ENCODE results near the gene ZNF267. TPM values are rescaled to one million over a fixed set of nuclear protein-coding genes. Genes with fewer than 3 reads are reported as not detected.
A peak's percentile ranks its signal among the peaks of the same experiment; 100 is the strongest.
"Not testable (repeated sequence)": the region's sequence is repeated elsewhere in the genome, so short reads cannot be mapped to it uniquely, and the experiment has no call there.

Gene ZNF267
- total RNA-seq = 18.5 TPM

DNA sequence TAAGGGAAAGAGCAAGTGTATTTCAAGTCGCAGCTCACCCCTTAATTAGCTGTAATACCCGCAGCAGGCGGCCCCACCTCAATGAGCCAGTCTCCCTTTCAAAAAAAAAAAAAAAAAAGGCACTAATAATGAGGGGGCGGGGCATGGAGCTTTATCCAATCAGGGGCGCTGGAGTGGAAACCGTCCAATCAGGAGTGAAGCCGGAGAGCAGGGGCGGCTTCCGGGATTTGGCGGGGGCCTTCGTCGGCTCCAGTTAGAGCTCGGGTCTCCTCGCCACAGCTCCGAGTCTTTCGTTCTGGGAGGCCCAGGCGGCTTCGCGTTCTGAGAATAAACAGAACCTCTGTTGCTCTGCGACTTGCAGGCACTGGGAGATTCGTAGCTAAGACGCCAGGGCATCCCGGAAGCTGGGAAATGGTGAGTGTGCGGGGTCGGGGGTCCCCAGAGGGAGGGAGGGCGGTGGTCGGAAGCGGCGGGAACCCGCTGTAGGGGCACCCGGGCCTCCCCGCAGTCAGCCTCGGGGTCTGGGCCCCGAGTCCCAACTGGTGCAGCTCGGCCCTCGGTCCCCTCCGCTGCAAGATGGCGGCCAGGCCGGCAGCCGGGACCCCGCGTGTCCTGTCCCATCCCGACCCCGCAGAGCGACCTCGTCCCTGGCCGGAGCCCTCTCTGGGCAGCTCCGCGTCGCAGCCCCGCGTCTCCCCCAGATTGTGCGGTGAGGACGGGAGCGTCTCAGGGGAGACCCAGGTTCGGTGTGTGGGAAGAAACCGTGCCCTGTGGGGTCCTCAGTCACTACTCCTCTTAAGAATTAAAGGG, at the start of gene ZNF267:
Gene ZNF267 (plus strand): TSS at position 252 of the 810 bp plus-strand sequence. CDS start 160 bp downstream, at position 412.
- DNase-seq (ENCODE audit: low spot score) = peak; percentile 96

DNA sequence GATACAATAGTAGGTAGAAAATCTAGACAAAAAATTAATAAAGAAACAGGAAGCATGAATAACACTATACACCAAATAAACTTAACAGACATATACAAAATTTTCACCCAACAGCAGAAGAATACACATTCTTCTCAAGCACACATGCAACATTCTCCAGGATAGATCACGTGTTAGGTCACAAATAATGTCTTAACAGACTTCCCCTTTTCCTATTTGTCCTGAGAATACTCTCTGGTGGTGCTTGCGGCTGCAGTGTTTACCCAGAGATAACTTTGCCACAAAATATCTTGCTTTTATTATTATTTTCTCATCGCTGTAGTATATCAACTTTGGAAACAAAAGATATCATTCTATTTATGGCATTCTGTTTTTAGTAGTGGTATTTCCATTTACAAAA, 40.6 kb upstream of the ZNF267 start:
- no peak for DNase-seq (ENCODE audit: low spot score)

DNA sequence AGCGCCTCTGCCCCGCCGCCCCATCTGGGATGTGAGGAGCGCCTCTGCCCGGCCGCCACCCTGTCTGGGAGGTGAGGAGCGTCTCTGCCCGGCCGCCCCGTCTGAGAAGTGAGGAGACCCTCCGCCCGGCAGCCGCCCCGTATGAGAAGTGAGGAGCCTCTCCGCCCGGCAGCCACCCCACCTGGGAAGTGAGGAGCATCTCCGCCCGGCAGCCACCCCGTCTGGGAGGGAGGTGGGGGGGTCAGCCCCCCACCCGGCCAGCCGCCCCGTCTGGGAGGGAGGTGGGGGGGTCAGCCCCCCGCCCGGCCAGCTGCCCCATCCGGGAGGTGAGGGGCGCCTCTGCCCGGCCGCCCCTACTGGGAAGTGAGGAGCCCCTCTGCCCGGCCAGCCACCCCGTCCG, 37.2 kb upstream of the ZNF267 start:
- not testable (repeated sequence) for DNase-seq (ENCODE audit: low spot score)

DNA sequence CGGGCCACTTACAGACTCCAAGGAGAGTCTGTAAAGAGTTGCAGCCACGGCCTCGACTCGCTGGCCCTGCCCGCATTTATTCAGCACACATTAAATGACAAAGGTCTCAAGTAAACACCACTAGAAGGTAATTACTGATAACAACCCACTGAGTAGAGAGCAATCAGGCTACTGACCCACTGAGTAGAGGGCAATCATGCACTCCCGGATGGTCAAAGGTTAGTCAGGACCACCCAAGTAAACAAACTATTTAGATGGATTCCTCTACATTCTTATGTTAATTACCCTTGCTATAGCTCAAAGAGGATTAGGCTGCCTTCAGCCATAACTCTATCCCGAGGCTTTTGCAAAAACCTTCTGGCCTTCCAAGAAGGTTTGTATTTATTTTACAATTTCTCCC, 30.7 kb upstream of the ZNF267 start:
- DNase-seq (ENCODE audit: low spot score) = no peak

DNA sequence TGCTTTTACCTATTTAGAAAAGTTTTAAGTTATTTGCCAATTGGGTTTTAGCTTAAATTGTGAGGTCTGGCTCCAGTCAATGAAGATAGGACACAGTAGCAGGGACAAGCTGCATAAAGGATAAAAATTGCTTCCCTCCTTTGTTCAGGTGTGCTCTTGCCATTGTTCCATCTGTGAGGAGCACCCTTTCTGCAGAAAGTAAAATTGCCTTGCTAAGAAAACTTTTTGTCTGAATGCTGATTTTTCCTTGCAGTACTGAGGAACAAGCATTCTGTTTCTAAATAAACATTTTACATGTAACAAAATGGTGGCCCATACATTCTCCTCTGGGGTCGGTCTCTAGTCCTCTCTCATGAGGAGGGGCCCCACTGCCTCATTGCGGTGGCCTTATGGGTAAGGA, 25.0 kb upstream of the ZNF267 start:
- not testable (repeated sequence) for DNase-seq (ENCODE audit: low spot score)

DNA sequence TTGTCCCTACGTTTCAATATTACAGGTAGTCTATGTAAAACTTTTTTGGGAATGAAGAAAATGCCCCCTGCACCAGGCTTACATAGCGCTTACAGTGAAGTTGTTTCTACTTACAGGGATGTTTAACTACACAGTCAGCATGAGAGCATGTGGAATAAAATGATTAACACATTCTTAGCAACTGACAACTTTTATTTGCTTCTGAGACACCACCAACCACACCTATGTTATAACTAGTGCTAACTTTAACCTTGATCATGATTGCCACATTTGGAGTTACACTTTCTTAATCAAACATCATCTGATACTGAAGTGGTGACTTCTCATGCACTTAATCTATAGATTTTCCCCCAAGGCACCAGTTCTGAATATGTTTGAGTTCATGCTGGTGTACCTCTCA, 20.3 kb upstream of the ZNF267 start:
- DNase-seq (ENCODE audit: low spot score) = no peak

DNA sequence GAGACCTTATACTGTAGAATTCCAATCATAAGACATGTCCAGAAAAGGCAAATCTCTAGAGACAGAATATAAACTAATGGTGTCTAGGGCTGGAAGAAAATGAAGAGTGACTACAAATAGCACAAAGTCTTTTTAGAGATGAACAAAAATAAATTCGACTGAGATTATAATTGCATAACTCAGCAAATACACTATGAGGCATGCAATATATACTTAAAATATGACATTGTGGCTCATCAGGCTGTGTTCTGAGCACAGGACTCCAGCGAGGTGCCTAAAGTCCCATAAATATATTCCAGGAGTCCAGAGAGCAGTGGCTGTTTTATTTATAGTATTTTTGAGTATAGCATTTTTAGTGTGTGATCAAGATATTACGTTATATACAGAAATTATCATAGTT, 13.1 kb upstream of the ZNF267 start:
- DNase-seq (ENCODE audit: low spot score) = no peak

DNA sequence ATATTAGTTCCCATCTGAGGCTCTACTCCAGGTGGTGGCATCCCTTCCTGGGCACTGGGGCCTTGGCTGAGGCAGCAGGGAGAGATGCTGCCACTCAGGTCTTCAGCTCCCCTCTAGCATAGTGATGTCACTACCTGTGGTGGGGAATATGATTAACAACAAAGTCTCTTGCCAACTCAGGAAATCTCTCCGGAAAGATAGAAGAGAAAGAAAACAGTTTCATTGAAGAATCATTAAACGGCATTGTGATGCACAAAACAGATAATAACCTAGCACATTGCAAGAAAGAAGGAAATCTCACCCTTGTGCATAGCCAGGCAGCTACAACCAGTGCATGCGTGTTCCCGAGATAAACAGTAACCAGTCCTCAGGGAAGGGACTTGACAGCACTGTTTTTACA, 12.2 kb upstream of the ZNF267 start:
- no peak for DNase-seq (ENCODE audit: low spot score)

DNA sequence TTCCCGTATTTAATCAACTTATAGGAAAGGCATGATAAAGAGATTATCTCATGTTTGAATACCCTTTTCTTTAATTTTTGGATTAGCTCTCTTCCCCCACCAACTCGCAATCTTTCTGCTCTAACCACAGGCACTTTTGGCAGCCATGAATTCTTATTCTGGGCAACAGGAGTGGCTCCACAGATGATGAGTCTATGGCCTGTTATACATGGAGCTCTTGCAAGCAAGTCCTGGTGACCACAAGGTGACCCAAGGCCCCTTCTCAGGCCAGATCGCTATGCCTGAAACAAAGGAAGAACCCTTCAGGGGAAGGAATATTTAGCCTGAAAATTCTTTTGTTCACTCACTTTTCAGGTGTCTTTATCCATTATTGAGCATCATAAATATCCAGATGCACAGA, 10.8 kb upstream of the ZNF267 start:
- DNase-seq (ENCODE audit: low spot score) = no peak

DNA sequence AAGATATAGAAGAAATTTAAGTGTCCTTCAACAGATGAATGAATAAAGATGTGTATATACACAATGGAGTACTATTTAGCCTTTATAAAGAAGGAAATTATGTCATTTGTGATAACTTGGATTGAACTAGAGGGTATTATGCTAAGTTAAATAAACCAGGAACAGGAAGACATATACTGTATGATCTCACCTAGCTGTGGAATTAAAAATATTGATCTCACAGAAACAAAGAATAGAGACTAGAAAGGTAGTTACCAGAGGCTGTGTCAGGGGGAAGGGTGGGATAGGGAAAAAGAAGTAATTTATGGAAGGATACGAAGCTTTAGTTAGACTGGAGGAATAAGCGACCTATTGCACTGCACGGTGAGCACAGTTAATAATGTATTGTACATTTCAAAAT, 5.4 kb upstream of the ZNF267 start:
- no peak for DNase-seq (ENCODE audit: low spot score)

DNA sequence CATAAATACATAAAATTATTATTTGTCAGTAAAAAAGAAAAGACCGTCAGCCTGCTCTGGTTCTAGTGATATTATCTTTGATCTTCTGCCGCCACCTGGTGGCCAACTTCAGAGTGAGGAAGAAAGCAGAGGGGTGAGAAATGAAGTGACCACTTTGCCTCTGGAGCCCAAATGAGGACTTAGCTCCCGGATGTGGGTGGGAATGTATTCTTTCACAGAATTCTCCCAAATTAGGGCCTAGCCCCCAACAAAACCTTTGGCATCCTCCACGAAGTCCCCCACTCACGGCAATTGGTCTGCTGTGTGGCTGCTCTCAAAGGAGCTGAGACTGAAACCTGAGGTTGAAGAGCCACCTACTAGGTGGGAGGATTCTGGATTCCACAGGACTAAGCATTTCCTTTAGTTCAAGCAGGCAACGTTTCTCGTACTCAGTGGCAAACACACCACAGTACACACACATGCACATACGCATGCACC, 4.9 kb upstream of the ZNF267 start:
- DNase-seq (ENCODE audit: low spot score) = peak; percentile 84

DNA sequence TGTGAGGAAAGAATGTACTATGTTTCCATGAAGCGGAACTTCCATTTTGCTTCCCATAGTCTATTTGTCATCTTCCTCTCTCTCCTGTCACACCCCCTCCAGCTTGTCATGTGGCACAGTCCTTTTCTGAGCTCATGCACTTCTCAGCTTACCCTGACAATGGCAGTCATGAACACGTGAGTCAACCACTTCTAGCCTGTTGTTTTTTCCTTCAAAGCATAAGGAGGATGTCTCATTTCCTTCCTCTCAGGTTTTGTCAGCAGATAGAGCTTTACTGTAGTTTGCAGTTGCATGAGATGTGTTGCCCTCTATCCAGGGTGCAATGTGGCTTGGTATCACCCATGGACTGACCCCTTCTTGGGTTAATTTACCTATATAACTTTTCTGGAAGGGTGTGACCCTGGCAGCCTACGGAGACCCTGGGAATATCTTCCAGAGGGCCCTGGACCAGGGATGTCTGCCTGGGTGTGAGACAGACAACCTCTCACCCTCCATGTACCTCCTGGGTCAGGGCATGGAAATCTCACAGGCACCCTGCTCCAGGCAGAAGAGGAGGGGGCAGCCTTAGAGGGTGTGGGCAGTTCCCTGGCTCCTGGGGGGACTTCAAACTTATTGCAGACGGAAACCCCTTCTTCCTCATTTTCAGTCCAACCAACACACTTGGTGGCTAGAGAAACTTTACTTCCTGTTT, 4.0 kb upstream of the ZNF267 start:
- DNase-seq (ENCODE audit: low spot score) = no peak

DNA sequence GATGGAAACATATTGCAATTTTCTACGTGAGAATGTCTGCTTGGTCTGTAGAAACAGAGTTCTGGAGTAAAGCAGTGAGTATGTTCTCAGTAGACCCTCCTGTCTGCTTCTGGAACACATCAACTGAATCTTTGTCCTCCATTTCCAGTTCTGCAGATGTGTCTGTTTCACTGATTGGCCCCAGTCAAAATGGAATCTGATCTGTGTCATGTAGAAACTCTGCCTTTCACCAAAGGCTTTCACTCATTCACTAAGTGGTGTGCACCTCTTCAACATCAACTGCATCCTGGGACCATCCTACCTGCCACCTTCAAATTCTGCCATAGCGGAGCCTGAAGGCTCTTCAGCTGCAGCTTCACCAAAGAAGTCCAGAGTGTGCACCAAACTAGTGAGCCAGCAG, 2.8 kb upstream of the ZNF267 start:
- no peak for DNase-seq (ENCODE audit: low spot score)

DNA sequence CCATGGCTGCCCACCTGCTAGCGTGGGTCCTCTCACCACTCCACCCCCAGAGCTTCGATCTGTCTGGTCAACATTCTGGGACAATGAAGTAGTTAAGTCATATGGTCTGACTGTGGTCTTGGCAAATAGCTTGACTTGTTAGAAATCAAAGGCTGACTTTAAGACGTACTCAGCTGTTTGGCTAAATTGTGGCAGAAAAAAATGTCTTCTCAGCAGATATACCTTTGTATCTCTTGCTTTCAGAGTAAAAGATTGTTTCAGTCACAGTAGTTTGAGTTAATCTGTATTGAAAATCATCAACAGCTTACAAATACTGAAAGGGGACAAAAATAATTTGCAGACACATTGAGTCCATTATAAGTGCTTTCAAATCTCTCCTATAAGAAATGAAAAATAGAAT, 2.1 kb upstream of the ZNF267 start:
- DNase-seq (ENCODE audit: low spot score) = no peak

DNA sequence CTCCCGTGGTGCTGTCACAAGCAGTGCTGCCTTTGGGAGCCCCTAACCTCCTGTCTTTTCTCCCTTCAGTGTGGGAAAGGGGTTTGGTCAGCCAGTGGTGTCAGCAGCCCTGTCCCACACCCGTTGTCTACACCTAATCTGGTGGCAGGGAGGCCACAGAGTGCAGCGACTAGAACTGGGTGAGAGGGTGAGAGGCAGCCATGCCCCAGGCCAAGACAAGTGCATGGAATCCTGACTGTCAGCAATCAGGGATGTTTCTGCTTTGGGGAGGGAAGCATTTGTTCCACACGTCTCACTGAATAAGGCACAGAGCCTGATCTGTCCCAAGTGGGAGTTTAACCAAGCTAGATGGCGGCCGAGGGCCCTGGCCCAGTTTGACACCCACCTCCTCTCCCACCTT, 1.4 kb upstream of the ZNF267 start:
- no peak for DNase-seq (ENCODE audit: low spot score)

DNA sequence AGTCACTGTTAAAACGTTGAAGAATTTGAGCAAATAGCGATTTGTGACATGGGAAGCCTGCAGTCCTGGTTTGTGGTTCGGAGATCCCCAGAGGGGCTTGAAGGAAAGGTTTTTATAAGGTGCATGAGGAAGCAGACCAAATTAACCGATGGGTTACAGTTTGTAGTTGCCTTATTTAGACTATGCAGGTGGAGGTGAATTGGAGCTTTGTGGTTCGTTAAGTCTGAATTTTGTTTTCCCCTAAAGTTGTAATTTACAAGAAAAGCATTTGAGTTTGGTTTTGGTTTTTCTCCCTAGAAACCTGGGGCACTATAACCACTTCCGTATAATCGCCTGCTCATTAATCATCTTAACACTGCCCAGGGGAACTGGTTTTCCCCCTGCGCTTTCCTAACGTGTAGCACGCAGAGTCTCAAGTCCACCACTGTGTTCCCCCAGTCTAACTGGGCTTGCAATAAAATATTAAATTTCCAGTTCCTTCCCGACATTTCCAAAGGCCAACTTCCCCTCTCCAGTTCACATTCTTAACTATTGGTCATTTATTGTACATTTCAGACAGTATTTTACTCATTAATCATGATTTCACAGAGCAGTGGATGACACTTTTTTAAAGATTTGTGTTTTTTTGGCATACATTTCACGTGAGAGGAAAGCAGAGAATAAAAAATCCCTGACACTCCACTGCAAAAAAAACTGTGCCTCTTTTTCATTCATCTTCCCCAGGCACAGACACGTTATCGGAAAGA, 932 bp downstream of the ZNF267 start:
- DNase-seq (ENCODE audit: low spot score) = no peak

DNA sequence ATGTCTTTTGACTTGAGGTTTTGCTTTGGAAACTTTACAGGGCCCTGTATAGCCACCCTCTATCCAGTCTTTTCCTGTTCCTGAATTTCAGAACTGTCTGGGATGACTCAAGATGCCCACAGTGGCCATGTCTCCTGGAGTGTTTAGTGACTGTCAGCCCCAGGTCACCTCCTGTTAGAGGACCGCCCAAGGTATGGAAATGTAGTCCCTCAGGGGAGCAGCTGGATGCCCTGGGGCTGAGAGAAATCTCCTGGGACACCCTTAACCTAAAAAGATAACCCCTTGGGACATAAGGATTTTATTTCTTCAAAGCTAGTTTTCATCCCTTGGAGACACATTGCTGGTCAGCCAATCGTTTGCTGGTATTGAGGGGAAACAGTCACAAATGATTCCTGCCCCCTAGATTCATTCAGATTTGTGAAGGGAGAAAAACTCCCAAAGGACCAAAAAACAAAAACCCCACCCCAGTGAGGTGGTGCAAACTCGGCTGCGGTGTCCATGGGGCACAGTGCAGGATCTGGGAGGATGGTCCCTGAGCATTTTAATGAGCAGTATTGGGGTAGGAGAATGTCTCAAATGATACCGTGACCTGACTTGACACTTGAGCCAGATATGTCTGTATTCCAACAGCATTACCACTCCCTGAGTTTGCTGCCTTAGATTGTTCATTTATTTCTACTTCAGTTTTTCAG, 1.7 kb downstream of the ZNF267 start:
- no peak for DNase-seq (ENCODE audit: low spot score)

DNA sequence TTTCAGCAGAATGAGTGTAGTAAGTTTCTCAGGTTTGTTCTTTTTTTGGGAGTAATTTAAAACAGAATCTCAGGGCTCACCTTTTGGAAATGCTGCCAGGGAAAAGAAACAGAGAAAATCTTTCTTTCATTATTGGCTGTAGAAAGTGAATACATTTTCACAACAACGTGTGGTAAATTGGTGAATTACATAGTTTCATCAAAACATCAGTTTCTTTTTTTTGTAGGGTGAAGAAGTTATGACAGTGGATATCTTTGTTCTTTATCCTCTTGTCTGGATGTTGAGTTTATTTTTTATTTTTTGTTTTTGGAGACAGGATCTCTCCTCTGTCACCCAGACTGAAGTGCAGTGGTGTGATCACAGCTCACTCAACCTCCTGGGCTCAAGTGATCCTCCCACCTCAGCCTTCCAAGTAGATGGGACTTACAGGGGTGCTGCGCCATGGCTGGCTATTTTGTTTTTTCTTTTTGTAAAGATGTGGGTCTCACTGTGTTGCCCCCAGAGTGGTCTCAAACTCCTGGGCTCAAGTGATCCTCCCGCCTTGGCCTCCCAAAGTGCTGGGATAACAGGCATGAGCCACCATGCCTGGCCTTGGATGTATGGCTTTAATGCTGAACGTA, 2.4 kb downstream of the ZNF267 start:
- no peak for DNase-seq (ENCODE audit: low spot score)

DNA sequence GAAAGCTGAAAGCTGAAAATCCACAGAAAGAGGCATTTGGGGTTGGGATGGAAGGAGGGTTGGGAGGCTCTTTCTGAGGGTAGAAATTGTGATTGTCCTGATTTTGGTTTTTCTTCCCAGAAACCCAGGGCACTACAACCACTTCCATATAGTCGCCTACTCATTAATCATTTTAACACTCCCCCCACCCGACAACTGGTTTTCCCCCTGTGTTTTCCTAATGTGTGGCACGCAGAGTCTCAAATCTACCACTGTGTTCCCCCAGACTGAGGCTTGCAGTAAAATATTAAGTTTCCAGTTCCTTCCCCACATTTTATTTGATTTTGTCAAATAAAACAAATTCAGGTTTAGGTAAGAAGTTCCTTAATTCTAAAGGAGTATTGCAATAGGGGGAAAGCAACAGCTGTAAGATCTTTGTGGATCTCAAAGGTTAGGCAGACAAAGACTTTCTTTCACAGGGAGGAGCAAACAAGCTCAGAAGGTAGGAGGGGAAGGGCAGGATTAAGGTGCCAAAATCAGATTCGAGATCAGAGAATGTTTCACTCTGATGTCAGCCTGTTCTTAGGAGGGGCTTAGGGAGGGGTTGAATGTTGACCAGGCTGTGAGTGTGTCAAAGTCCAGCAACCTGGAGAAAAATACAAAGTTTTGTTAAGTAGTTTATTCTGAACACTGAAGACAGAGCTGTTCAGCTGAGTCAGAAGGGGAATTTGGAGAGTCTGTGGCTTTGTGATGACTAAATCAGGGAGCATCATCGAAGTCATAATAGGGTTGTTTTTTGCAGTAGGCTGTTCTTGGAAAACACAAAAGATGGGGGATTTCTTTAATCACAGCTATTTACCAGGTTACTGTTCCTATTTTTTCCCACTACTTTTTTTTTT, 3.6 kb downstream of the ZNF267 start:
- no peak for DNase-seq (ENCODE audit: low spot score)

DNA sequence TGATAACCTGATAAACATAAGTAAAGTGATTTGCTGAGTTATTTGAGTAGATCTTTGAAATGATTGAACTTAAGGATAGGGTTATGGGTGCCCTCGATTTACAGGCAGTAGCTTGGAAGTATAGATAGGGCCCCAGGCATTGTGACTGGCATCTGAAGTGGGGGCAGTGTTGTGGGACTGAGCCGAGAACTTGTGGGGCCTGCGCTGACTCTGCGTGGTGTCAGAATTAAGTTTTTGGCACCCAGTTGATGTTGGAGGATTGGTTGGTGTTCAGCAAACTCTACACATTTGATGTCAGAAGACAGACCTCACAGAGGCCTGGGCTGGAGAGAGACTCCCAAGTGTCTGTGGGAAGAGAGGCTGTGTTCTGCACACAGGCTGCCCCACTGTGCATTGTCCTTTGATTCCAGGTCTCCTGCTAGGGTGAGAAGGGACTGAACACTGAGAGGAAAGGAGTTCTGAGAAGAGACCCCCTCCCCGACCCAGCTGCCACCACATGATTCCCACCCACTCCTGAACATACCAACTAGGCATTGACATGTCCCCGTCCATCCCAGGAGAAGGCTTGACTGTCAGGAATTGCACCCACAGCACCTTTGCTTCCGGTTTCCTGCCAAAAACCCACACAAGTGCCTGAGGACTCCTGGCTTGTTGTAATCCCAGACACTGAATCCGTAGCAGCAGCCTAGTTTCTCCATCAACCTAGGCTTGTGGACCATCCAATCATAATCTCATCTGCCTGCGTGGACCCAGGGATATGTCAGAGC, 4.5 kb downstream of the ZNF267 start:
- DNase-seq (ENCODE audit: low spot score) = no peak

Data from ureter (tissue), 1 donor.